ENCODE data around the gene OR8K5.

DNA sequence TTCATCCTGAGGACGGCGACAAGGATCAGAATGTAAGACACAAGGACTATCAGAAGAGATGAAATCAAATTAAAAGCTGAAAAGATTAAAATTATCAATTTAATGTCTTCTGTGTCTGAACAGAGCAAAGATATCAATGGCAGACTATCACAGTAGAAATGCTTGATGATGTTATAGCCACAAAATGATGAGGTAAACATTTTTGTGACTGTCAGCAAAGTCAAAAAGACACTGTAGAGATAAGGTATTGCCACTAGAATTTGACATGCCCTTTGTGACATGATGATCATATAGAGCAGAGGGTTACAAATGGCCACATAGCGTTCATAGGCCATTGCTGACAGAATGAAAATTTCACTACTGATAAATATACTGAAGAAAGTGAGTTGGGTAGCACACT lies 28.5 kb upstream of the OR8K5 start:
- no peak for TF ChIP-seq EZH2phosphoT487 (IDR thresholded peaks at IDR 0.05)
- TF ChIP-seq, protein P1, sequence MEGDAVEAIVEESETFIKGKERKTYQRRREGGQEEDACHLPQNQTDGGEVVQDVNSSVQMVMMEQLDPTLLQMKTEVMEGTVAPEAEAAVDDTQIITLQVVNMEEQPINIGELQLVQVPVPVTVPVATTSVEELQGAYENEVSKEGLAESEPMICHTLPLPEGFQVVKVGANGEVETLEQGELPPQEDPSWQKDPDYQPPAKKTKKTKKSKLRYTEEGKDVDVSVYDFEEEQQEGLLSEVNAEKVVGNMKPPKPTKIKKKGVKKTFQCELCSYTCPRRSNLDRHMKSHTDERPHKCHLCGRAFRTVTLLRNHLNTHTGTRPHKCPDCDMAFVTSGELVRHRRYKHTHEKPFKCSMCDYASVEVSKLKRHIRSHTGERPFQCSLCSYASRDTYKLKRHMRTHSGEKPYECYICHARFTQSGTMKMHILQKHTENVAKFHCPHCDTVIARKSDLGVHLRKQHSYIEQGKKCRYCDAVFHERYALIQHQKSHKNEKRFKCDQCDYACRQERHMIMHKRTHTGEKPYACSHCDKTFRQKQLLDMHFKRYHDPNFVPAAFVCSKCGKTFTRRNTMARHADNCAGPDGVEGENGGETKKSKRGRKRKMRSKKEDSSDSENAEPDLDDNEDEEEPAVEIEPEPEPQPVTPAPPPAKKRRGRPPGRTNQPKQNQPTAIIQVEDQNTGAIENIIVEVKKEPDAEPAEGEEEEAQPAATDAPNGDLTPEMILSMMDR (IDR thresholded peaks at IDR 0.05): no peak

Measured in neural progenitor cell (in vitro differentiated cells).